ENCODE results near the gene ARL6IP4. TPM values are rescaled to one million over a fixed set of nuclear protein-coding genes. Genes with fewer than 3 reads are reported as not detected.

Gene ARL6IP4
- total RNA-seq, 1 experiment from 2014 or later: 133 TPM

DNA sequence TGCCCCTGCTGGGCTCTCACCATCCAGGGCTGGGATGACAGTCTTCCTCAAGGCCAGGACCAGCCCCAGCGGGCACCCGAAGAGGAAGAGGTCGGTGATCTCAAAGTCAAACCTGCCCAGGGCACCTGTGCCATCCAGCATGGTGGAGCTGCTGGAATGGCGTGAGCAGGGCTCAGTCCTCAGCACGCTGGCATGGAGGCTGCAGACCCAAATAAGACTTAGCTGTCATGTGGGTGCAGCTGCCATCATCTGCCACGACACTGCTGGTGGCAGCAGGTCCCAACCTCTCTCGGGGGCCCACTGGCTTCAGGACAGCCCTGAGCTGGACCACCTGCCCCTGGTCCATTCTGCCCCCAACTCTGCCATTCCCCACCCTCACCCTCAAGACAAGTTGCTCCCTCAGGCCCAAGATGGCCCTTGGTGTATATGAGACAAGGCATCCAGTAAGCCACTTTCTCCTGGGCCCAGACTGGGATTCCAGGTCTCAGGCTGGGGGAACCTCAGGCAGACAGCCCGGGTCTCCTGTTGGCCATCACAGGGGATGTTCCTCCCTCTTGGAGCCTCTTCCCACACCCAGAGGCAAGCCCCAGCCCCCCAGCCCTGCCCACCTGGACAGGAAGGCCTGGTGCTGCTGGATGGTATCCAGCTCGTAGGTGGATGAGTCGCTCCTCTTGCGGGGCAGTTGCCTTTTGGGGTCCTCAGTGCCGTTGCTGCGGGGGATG, 14.5 kb downstream of the ARL6IP4 start:
- DNase-seq (ENCODE audit: low spot score) (no peak), ATAC-seq (no peak)
- ChIA-PET POLR2A (no interaction called here), CTCF (no interaction called here)
- Mint-ChIP-seq H3K9me3 (no peaks in the 10 kb centered on the region), H3K27ac (no peak overlapping the region), H3K36me3 (no peaks in the 10 kb centered on the region), H3K4me1 (no peaks in the 10 kb centered on the region), H3K4me3 (no peak overlapping the region), H3K27me3 (ENCODE audit: low read depth) (no peaks in the 10 kb centered on the region)
- TF ChIP-seq CBFB (CRISPR knock-in tag; IDR thresholded peaks at IDR 0.05; ENCODE audit: low read depth): no peak
- no peak for TF ChIP-seq SMAD4 (CRISPR knock-in tag; IDR thresholded peaks at IDR 0.05)
- no peak for TF ChIP-seq JUN (CRISPR knock-in tag; IDR thresholded peaks at IDR 0.05)
- TF ChIP-seq CTCF (IDR thresholded peaks at IDR 0.05): no peak
- TF ChIP-seq ZNF219 (CRISPR knock-in tag; IDR thresholded peaks at IDR 0.05; ENCODE audit: borderline replicate concordance): no peak
- TF ChIP-seq, protein P1, sequence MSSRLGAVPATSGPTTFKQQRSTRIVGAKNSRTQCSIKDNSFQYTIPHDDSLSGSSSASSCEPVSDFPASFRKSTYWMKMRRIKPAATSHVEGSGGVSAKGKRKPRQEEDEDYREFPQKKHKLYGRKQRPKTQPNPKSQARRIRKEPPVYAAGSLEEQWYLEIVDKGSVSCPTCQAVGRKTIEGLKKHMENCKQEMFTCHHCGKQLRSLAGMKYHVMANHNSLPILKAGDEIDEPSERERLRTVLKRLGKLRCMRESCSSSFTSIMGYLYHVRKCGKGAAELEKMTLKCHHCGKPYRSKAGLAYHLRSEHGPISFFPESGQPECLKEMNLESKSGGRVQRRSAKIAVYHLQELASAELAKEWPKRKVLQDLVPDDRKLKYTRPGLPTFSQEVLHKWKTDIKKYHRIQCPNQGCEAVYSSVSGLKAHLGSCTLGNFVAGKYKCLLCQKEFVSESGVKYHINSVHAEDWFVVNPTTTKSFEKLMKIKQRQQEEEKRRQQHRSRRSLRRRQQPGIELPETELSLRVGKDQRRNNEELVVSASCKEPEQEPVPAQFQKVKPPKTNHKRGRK (CRISPR knock-in tag; IDR thresholded peaks at IDR 0.05; ENCODE audit: borderline replicate concordance): no peak

GRCh38 chr12:122995503-122996187, 15.2 kb downstream of the ARL6IP4 start:
- POLR2A ChIA-PET: no interaction called here
- ATAC-seq (no peak), DNase-seq (ENCODE audit: low spot score) (no peak)
- H3K27ac Mint-ChIP-seq: no peak overlapping the region
- no peaks in the 10 kb centered on the region for H3K4me1 Mint-ChIP-seq
- CTCF ChIA-PET: no interaction called here
- TF ChIP-seq, protein P2, sequence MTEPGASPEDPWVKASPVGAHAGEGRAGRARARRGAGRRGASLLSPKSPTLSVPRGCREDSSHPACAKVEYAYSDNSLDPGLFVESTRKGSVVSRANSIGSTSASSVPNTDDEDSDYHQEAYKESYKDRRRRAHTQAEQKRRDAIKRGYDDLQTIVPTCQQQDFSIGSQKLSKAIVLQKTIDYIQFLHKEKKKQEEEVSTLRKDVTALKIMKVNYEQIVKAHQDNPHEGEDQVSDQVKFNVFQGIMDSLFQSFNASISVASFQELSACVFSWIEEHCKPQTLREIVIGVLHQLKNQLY (CRISPR knock-in tag; IDR thresholded peaks at IDR 0.05): no peak
- TF ChIP-seq ZNF219 (CRISPR knock-in tag; IDR thresholded peaks at IDR 0.05; ENCODE audit: borderline replicate concordance) (no peak), RELA (CRISPR knock-in tag; IDR thresholded peaks at IDR 0.05; ENCODE audit: borderline replicate concordance) (no peak), CBFB (CRISPR knock-in tag; IDR thresholded peaks at IDR 0.05; ENCODE audit: low read depth) (no peak), FOXP4 (CRISPR knock-in tag; IDR thresholded peaks at IDR 0.05) (no peak), ZNF121 (CRISPR knock-in tag; IDR thresholded peaks at IDR 0.05) (no peak), ZNF263 (CRISPR knock-in tag; IDR thresholded peaks at IDR 0.05; ENCODE audit: low read depth) (no peak), GTF2I (CRISPR knock-in tag; conservative IDR thresholded peaks at IDR 0.05) (no peak), KAT7 (CRISPR knock-in tag; IDR thresholded peaks at IDR 0.05; ENCODE audit: borderline replicate concordance) (no peak), CTCF (IDR thresholded peaks at IDR 0.05) (no peak), CREM (CRISPR knock-in tag; IDR thresholded peaks at IDR 0.05) (no peak), NR3C1 (CRISPR knock-in tag; conservative IDR thresholded peaks at IDR 0.05; ENCODE audit: low read depth) (no peak)
- TF ChIP-seq, protein P3, sequence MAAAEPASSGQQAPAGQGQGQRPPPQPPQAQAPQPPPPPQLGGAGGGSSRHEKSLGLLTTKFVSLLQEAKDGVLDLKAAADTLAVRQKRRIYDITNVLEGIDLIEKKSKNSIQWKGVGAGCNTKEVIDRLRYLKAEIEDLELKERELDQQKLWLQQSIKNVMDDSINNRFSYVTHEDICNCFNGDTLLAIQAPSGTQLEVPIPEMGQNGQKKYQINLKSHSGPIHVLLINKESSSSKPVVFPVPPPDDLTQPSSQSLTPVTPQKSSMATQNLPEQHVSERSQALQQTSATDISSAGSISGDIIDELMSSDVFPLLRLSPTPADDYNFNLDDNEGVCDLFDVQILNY (CRISPR knock-in tag; IDR thresholded peaks at IDR 0.05): no peak
- H3K27me3 Mint-ChIP-seq (ENCODE audit: low read depth): no peaks in the 10 kb centered on the region
- H3K36me3 Mint-ChIP-seq: no peaks in the 10 kb centered on the region
- no peak overlapping the region for H3K4me3 Mint-ChIP-seq
- no peaks in the 10 kb centered on the region for H3K9me3 Mint-ChIP-seq

Measured in WTC11 (cell line).